CD4-positive, CD25-positive, alpha-beta regulatory T cell (primary cell): ENCODE data around the gene UNKL. TPM values are rescaled to one million over a fixed set of nuclear protein-coding genes. Genes with fewer than 3 reads are reported as not detected.

ENCODE experiments used
- ATAC-seq, 2 donors: fragments of 150-1000 bp; cut with Tn5 transposase; one replicate each; pipeline ENCODE4 v1.10.0; 2021; ENCODE audit warnings: low read depth in 2 of 2, moderate number of reproducible peaks in 2 of 2, moderate library complexity in 1 of 2
- DNase-seq, 3 donors: peaks; one replicate each; pipeline versions ENCODE4 v3.0.0 to v3.0.0-alpha.2; 2012 to 2022; ENCODE audit warnings: mixed read lengths in 1 of 3
- H3K27ac ChIP-seq: one replicate; pipeline ENCODE4 v1.7.0; 2013; ENCODE audit warnings: mild to moderate bottlenecking, low read length; ENCODE audit not compliant: insufficient read depth, poor library complexity, severe bottlenecking
- H3K27me3 ChIP-seq: one replicate; pipeline ENCODE4 v1.7.0; 2013; ENCODE audit warnings: low read length; ENCODE audit not compliant: control insufficient read depth, insufficient read depth
- H3K36me3 ChIP-seq: one replicate; pipeline ENCODE4 v1.7.0; 2013; ENCODE audit warnings: mild to moderate bottlenecking, low read length, moderate library complexity; ENCODE audit not compliant: control insufficient read depth, insufficient read depth
- H3K4me1 ChIP-seq: 2 replicates; pipeline ENCODE4 v1.7.0; 2013; ENCODE audit warnings: mild to moderate bottlenecking, low read length; ENCODE audit not compliant: insufficient read depth, control insufficient read depth, poor library complexity, severe bottlenecking
- H3K4me3 ChIP-seq: one replicate; pipeline ENCODE4 v1.7.0; 2013; ENCODE audit warnings: low read depth, mild to moderate bottlenecking, low read length, moderate library complexity
- H3K9me3 ChIP-seq, 2 experiments: 1 replicate in 1 of 2; 2 replicates in 1 of 2; pipeline ENCODE4 v1.7.0; 2013; ENCODE audit warnings: low read length in 2 of 2, mild to moderate bottlenecking in 1 of 2, moderate library complexity in 1 of 2; ENCODE audit not compliant: control insufficient read depth in 2 of 2
- H3K27ac Mint-ChIP-seq, 3 donors: one replicate each; pipeline ENCODE4 v1.8.0; 2020 to 2022; ENCODE audit warnings: mild to moderate bottlenecking in 3 of 3, mixed read lengths in 3 of 3, moderate library complexity in 2 of 3
- H3K27me3 Mint-ChIP-seq: one replicate; pipeline ENCODE4 v1.8.0; 2022; ENCODE audit warnings: mild to moderate bottlenecking, mixed read lengths
- H3K36me3 Mint-ChIP-seq: one replicate; pipeline ENCODE4 v1.8.0; 2020; ENCODE audit warnings: mixed read lengths
- H3K4me1 Mint-ChIP-seq, 4 donors: one replicate each; pipeline ENCODE4 v1.8.0; 2020 to 2022; ENCODE audit warnings: mixed read lengths in 4 of 4, mild to moderate bottlenecking in 1 of 4
- H3K4me3 Mint-ChIP-seq, 4 donors: one replicate each; pipeline ENCODE4 v1.8.0; 2020 to 2022; ENCODE audit warnings: mild to moderate bottlenecking in 4 of 4, mixed read lengths in 4 of 4, moderate library complexity in 3 of 4
- H3K9me3 Mint-ChIP-seq, 7 donors: one replicate each; pipeline ENCODE4 v1.8.0; 2020 to 2022; ENCODE audit warnings: mixed read lengths in 7 of 7, mild to moderate bottlenecking in 3 of 7, moderate library complexity in 2 of 7
- polyA plus RNA-seq, 4 donors: library from polyadenylated mRNA; unstranded; fragments of 300-500 nt; fragmentation: Illumina TruSeq; gene quantifications; one replicate each; pipeline ENCODE4 v1.2.3, GENCODE V29; 2021
- total RNA-seq: library from RNA; stranded (reverse); gene quantifications from one replicate; pipeline ENCODE4 v1.2.3, GENCODE V29; 2022

The UNKL gene
- total and polyA plus RNA-seq, 5 donors from 2014 or later = 6.3 to 94.3 (median 9.6) TPM

DNA sequence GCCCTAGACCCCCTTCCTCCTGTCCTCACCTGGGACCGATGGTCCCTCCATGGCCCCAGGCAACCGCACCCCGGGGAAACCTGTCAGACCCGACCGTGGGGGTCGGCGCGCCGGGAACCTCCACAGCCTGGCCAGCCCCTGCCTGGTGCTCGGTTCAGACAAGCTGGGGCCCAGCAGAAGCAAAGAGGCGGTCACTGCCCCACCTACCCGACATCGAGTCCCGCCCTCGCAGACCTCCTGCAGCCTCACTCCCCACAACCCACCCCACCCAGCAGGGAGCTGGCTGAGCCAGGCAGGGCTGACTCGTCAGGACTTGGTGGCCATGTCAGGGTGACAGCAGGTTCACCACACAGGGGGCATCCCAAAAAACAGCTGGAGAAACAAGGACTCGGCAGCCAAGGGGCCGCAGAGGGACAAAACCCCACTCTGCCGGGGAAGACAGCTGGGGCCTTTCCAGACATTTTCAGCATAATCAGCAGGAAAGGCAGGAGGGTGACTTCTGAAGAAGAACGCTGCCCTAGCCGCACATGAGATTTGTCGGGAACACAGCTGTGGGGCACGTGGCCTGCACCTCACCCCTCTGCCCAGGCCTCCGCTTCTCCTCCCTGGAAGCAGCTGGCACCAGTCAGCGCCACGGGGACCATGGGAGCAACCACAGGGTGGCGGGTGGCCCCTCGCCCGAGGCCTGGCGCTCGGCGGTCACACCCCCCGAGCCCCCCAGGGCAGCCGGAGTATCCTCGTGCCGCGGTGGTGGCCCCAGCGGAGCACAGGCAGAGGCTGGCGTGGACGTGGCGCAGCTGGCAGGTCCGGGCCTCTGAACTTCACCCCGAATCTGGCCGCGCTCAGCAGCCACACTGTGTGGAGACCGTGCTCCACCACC lies 39.8 kb downstream of the UNKL start:
- peaks cover 15% of the 10 kb centered on the region for H3K36me3 ChIP-seq
- DNase-seq = no peak
- H3K4me3 ChIP-seq = no peak overlapping the region
- Mint-ChIP-seq H3K27me3 (no peaks in the 10 kb centered on the region), H3K9me3 (no peaks in the 10 kb centered on the region), H3K36me3 (no peaks in the 10 kb centered on the region), H3K4me3 (no peak overlapping the region), H3K4me1 (peaks cover 0 to 15% (median 6%) of the 10 kb centered on the region in 4 donors), H3K27ac (no peak overlapping the region)
- no peaks in the 10 kb centered on the region for H3K27me3 ChIP-seq
- H3K27ac ChIP-seq = no peak overlapping the region
- H3K4me1 ChIP-seq = peaks cover 11% of the 10 kb centered on the region
- no peak for ATAC-seq
- no peaks in the 10 kb centered on the region for H3K9me3 ChIP-seq

DNA sequence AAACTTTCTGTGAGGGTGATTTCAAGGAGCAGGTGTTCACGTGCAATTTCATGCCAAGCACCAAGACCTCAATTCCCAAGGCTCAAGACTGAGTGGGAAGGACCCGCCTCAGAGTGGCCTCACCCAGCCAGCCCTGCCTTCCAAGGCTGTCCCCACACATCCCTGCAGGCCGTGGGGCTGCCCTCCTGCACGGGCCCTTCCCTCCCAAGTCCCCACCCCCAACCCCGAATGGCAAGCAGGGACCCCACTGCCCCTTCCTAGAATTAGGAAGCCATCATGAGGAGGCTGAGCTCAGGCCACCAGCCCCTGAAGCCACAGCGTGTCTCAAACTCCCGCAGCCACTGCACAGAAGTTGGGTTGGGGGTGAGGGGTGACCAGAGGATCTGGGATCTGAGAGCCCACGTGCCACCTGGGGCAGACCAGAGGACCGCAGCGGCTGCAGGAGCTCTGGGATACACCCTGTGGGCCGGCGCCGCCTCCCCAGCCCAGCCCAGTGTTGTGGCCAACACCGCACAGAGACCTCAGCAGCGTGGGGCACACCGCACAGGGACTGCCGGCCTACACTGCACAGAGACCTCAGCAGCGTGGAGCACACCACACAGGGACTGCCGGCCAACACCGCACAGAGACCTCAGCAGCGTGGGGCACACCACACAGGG lies 42.1 kb downstream of the UNKL start:
- Mint-ChIP-seq H3K4me1 (peaks cover 0 to 3% (median 0%) of the 10 kb centered on the region in 4 donors), H3K36me3 (no peaks in the 10 kb centered on the region), H3K27ac (no peak overlapping the region), H3K4me3 (no peak overlapping the region), H3K27me3 (no peaks in the 10 kb centered on the region), H3K9me3 (no peaks in the 10 kb centered on the region)
- ATAC-seq = no peak
- DNase-seq = no peak
- Histone ChIP-seq H3K27ac (no peak overlapping the region), H3K36me3 (peaks cover 19% of the 10 kb centered on the region), H3K27me3 (no peaks in the 10 kb centered on the region), H3K9me3 (no peaks in the 10 kb centered on the region), H3K4me1 (no peaks in the 10 kb centered on the region), H3K4me3 (no peak overlapping the region)

DNA sequence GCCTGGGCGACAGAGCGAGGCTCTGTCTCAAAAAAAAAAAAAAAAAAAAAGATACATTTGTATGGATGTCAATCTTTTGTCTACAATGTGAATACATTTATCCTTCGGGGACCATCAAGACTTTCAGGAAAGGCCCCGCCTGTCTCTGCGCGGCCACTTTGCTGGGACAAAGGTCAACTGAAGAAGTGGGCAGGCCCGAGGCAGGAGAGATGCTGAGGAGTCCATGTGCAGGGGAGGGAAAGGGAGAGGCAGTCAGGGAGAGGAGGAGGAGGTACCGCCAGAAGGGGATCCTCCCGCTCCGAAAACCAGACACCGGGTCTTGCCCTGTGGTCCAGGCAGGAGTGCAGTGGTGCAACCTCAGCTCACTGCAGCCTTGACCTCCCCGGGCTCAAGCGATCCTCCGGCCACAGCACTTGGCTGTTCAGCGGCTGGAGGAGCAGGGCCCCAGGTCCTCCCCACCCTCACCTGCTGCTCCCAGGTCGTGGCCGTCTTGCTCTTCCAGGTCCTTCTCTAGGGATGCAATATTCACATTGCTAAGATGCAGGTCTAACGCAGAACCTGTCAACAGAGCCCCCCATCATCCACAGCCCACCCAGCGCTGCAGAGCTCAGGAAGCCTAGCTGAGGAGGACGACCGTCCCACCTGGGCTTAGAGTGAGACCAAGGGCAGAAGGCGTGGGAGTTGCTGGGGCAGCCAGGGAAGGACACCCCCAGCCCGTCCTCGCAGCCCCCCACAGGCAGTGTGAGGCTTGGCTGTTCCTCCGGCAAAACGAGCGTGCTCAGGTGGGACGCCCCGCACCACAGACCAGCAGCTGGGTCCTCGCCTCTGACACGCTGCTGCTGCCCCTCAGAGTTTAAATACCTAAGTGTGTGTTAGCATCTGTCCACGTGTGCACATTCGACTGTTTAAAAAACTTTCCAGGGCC lies 43.2 kb downstream of the UNKL start:
- H3K4me1 ChIP-seq = no peaks in the 10 kb centered on the region
- DNase-seq (no peak), ATAC-seq (no peak)
- H3K27me3 ChIP-seq = no peaks in the 10 kb centered on the region
- Mint-ChIP-seq H3K27ac (no peak overlapping the region), H3K9me3 (no peaks in the 10 kb centered on the region), H3K4me1 (peaks cover 0 to under 1% (median 0%) of the 10 kb centered on the region in 4 donors), H3K27me3 (no peaks in the 10 kb centered on the region), H3K36me3 (no peaks in the 10 kb centered on the region), H3K4me3 (no peak overlapping the region)
- H3K9me3 ChIP-seq = no peaks in the 10 kb centered on the region
- H3K36me3 ChIP-seq = peaks cover 23% of the 10 kb centered on the region
- no peak overlapping the region for H3K27ac ChIP-seq
- no peak overlapping the region for H3K4me3 ChIP-seq

DNA sequence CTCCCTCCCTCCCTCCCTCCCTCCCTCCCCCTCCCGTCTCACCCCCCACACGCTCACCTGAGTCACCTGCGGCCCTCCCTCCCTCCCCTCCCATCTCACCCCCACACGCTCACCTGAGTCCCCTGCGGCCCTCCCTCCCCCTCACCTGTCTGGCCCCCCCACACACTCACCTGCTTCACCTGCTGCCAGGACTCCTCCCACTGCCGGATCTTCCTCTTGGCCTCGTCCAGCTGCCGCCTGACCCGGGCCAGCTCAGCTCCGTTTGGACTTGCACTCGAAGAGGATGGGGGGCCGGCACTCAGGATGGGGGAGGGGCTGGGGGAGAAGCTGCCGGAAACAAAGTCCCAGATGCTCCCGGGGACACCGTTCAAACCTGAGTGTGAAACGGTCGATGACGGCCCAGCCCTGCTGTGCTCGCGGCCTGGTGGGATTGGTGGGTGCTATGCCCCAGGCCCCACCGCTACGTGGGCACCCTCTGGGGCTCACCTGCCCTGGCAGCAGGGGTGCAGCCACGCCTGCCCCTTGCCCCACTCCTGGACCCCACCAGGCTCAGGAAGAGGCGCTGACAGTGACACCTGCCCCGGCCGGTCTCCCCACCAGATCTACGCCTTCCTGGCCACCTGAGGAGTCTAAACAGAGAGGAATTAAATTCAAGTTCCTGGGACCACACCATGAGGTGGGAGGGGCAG lies 46.9 kb downstream of the UNKL start:
- Histone ChIP-seq H3K4me1 (no peaks in the 10 kb centered on the region), H3K9me3 (no peaks in the 10 kb centered on the region), H3K36me3 (peaks cover 49% of the 10 kb centered on the region), H3K27me3 (no peaks in the 10 kb centered on the region), H3K27ac (no peak overlapping the region), H3K4me3 (no peak overlapping the region)
- ATAC-seq = no peak
- Mint-ChIP-seq H3K9me3 (no peaks in the 10 kb centered on the region), H3K27ac (no peak overlapping the region), H3K4me3 (no peak overlapping the region), H3K36me3 (peaks cover 9% of the 10 kb centered on the region), H3K27me3 (no peaks in the 10 kb centered on the region), H3K4me1 (peaks cover 0 to 5% (median 3%) of the 10 kb centered on the region in 4 donors)
- DNase-seq = no peak

DNA sequence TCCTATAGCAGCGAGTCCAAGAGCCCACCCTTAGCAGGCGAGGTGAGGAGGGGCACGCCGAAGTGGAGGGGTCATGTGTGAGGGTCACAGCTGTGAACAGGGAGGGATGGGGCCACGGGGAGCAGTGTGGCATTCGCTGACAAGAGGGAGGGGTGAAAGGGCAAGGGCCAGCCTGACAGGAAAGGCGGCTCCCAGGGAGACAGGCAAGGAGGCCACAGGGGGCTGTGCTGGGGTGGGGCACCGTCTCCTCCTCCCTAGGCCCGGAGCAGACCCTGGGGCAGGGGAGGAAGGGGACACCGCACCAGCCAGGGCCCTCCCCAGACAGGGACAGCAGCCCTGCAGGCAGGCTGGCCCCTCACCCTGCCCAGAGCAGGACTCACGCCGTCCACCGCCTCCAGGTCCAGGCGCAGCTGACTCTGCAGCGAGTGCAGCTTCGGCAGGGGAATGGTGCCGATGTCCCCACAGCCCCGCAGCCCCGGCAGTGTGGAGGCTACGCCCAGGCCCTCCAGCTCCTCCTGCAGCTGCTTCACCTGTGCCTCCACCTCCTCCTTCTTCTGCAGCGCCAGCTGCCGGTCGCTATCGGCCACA lies 47.7 kb downstream of the UNKL start:
- Histone ChIP-seq H3K9me3 (no peaks in the 10 kb centered on the region), H3K36me3 (peaks cover 57% of the 10 kb centered on the region), H3K27me3 (no peaks in the 10 kb centered on the region), H3K4me1 (no peaks in the 10 kb centered on the region), H3K4me3 (no peak overlapping the region), H3K27ac (no peak overlapping the region)
- DNase-seq = no peak
- peaks cover 9% of the 10 kb centered on the region for H3K36me3 Mint-ChIP-seq
- no peak overlapping the region for H3K4me3 Mint-ChIP-seq
- peaks cover 0 to 5% (median 3%) of the 10 kb centered on the region in 4 donors for H3K4me1 Mint-ChIP-seq
- H3K27ac Mint-ChIP-seq = no peak overlapping the region
- no peaks in the 10 kb centered on the region for H3K27me3 Mint-ChIP-seq
- no peaks in the 10 kb centered on the region for H3K9me3 Mint-ChIP-seq
- ATAC-seq = no peak

DNA sequence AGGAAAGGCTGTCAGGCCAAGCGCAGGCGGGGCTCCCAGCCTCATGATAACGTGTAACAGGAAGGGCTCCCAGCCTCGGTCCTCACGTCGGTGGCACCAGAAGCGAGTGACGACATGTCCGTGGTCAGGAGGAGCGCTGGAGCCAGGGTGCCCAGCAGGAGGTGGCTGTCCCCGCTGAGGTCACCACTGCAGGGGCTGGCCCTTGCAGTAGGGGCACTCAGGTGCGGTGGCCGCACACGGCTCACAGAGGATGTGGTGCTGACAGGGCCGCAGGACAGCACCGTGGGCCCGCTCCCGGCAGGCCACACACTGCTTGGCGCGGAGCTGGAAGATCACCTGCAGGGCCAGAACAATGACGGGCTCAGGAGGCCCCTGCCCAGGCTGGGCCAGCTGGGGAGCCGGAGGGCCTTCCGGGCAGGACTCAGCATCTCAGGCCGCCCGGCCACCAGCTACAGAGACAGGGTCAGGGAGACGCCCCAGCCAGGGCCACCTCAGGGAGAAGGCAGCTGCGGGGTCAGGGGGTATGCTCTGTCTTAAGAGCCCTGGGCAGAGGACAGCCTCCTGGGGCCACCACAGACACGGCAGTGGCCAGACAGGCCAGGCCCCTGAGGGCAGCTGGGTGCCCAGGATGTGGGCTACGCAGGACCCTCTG lies 48.3 kb downstream of the UNKL start:
- H3K27me3 ChIP-seq = no peaks in the 10 kb centered on the region
- peak overlapping the region in 1 of 4 donors; percentile 21 for H3K4me3 Mint-ChIP-seq
- H3K27me3 Mint-ChIP-seq = no peaks in the 10 kb centered on the region
- no peaks in the 10 kb centered on the region for H3K4me1 ChIP-seq
- peaks cover 0 to 5% (median 3%) of the 10 kb centered on the region in 4 donors for H3K4me1 Mint-ChIP-seq
- no peaks in the 10 kb centered on the region for H3K9me3 Mint-ChIP-seq
- H3K27ac Mint-ChIP-seq = peak overlapping the region in 1 of 3 donors; percentile 26
- DNase-seq (no peak), ATAC-seq (no peak)
- peaks cover 56% of the 10 kb centered on the region for H3K36me3 ChIP-seq
- no peak overlapping the region for H3K27ac ChIP-seq
- no peaks in the 10 kb centered on the region for H3K9me3 ChIP-seq
- peaks cover 9% of the 10 kb centered on the region for H3K36me3 Mint-ChIP-seq
- H3K4me3 ChIP-seq = no peak overlapping the region
